Activated CD8-positive, alpha-beta memory T cell treated with anti-CD3 and anti-CD28 coated beads for 4 hours (primary cell): ENCODE measurements around the gene ARHGAP33.
"Not testable (repeated sequence)": the region's sequence is repeated elsewhere in the genome, so short reads cannot be mapped to it uniquely, and the experiment has no call there.

Source experiments
- DNase-seq, 2 donors: peaks; one replicate each; pipeline ENCODE4 v3.0.0-alpha.2; 2020; ENCODE audit warnings: low read depth in 2 of 2

ARHGAP33 gene

GRCh38 chr19:35830986-35831385 is 55.6 kb downstream of the ARHGAP33 start:
- no peak for DNase-seq

- DNase-seq, result no peak
Observed at GRCh38 chr19:35832054-35832453, 56.7 kb downstream of the ARHGAP33 start.

DNA sequence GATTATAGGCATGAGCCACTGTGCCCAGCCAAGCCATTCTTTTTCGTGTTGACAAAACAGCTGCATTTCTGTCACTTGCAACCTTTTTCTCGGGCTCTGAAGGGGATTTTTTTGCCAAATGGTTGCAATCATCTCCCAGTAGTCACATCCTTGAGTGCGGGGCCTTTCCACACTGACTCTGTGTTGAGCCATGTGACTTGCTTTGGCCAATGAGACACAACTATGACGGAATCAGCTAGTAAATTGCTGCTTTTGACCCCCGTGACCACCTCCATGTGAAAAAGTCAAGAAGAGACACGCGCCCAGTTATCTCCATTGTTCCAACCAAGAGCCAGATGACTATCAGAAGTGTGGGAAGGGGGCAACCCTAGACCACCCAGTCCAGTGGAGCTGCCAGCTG is 58.6 kb downstream of the ARHGAP33 start:
- no peak for DNase-seq

DNA sequence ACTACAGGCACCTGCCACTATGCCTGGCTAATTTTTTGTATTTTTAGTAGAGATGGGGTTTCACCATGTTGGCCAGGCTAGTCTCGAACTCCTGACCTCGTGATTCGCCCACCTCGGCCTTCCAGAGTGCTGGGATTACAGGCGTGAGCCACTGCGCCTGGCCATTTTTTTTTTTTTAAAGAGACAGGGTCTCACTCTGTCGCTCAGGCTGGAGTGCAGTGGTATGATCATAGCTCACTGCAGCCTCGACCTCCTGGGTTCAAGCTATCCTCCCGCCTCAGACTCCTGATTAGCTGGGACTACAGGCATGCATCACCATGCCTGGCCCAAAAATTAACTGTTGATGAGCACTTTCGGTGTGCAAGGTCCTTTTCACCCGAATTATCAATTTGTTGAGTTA is 60.7 kb downstream of the ARHGAP33 start:
- not testable (repeated sequence) for DNase-seq
